Heart right ventricle (tissue), 16 donors: ENCODE results near the gene BFSP1. TPM values are rescaled to one million over a fixed set of nuclear protein-coding genes. Genes with fewer than 3 reads are reported as not detected.

Source experiments
- ATAC-seq, 8 donors: fragments of 200-7000 bp; cut with Tn5 transposase; one replicate each; pipeline ENCODE4 v1.9.1; 2020; ENCODE audit warnings: mild to moderate bottlenecking in 8 of 8, moderate library complexity in 8 of 8, moderate number of reproducible peaks in 1 of 8
- DNase-seq, 2 donors: peaks; one replicate each; pipeline ENCODE4 v3.0.0-alpha.2; 2020
- H3K27ac ChIP-seq, 10 donors: fragments of 200-600 bp; sonication (generic) in 2 of 10; one replicate each; pipeline versions ENCODE4 v1.5.0 to v1.8.0; 2020 to 2022; ENCODE audit warnings: mild to moderate bottlenecking in 3 of 10
- H3K27me3 ChIP-seq, 7 donors: fragments of 200-600 bp; one replicate each; pipeline ENCODE4 v1.8.0; 2021 to 2022; ENCODE audit warnings: mild to moderate bottlenecking in 2 of 7
- H3K36me3 ChIP-seq, 9 donors: fragments of 200-600 bp; sonication (generic) in 1 of 9; one replicate each; pipeline versions ENCODE4 v1.5.0 to v1.8.0; 2020 to 2022; ENCODE audit warnings: mild to moderate bottlenecking in 2 of 9
- H3K4me1 ChIP-seq, 9 donors: fragments of 200-600 bp; sonication (generic) in 1 of 9; one replicate each; pipeline versions ENCODE4 v1.5.0 to v1.8.0; 2020 to 2022; ENCODE audit warnings: mild to moderate bottlenecking in 4 of 9
- H3K4me3 ChIP-seq, 10 donors: fragments of 200-600 bp; sonication (generic) in 2 of 10; one replicate each; pipeline versions ENCODE4 v1.5.0 to v1.8.0; 2020 to 2022; ENCODE audit warnings: mild to moderate bottlenecking in 7 of 10, moderate library complexity in 2 of 10
- H3K9me3 ChIP-seq, 11 donors: fragments of 200-600 bp in 10 of 11; sonication (generic) in 2 of 11; one replicate each; pipeline versions ENCODE4 v1.5.0 to v1.8.0; 2013 to 2022; ENCODE audit warnings: mild to moderate bottlenecking in 2 of 11, control low read depth in 1 of 11, moderate library complexity in 1 of 11
- CTCF ChIP-seq, 9 donors: fragments of 200-600 bp; sonication (generic) in 2 of 9; IDR thresholded peaks; one replicate each; pipeline versions ENCODE4 v1.5.0 to v1.8.0; 2021 to 2022; ENCODE audit warnings: antibody characterized with exemption in 9 of 9, mild to moderate bottlenecking in 5 of 9, moderate library complexity in 1 of 9
- WGBS, 2 donors: extraction: QIAGEN DNeasy Blood & Tissue Kit; methylation state at CpG; one replicate each; pipeline ENCODE4 v1.1.7; 2013; ENCODE audit warnings: inconsistent platforms in 1 of 2; 5-methylcytosine and 5-hydroxymethylcytosine counted together
- intact Hi-C, 10 donors: fragments of 100-400 bp; cut with DNase I; formaldehyde crosslinking; loops; one replicate each; pipeline versions ENCODE4 v1.11.1 to v1.14.2; 2022
- polyA plus RNA-seq, 2 donors: library from polyadenylated mRNA; stranded (reverse); fragments of 200-250 nt; gene quantifications; one replicate each; pipeline ENCODE4 v1.2.3, GENCODE V29; 2013
- total RNA-seq, 10 donors: library from RNA; stranded (reverse); fragmentation: NEBNext Ultra II Directional in 3 of 10; extraction: Animal tissue kit (Norgen Biotek cat#: 25700) in 3 of 10; gene quantifications; one replicate each; pipeline versions ENCODE4 v1.2.1 to v1.2.4, GENCODE V29; 2021 to 2023
- donor health status: Arrhythmogenic right ventricular cardiomyopathy.
- donor health status: ischemic (EF 13 %, LVEDD 7.1; RV severe dilation, severe dysfunction).
- donor health status: healthy with polysubstance abuse.
- donor health status: DM: no; HTN: yes; CAD: no.
- donor health status: DM: no; HTN: no; CAD: no.
- donor health status: ischemic (EF 25% LVEDD 6.9; RV normal size, moderate dysfunction).
- donor health status: ischemic (EF 25% LVEDD 5.7; RV mildly dilated, moderate dysfunction).
- donor health status: healthy.
- donor health status: DM: yes; HTN: yes; CAD: no.
- donor health status: Ischemic cardiomyopathy.
- donor health status: ischemic (EF 35%, LVEDD 5.7; RV mildly dilated, moderate dysfunction).
- donor health status: nonischemic (EF 11% LVEDD 7.7; RV severe dilation, severe dysfunction).
- donor health status: DM: yes; HTN: yes; CAD: no.
- donor health status: PGD.
- donor health status: ischemic (EF 29% LVEDD 5.4; RV normal size, mild dysfunction).
- donor health status: nonischemic (EF 23%, LVEDD 6.1; RV moderate dilation, normal function).

Gene BFSP1
- total and polyA plus RNA-seq, 12 donors, result 0.19 to 1.9 (median 0.61) TPM

GRCh38 chr20:17500271-17500670 is 30.9 kb downstream of the BFSP1 start:
- DNase-seq, result no peak
- no peak for ATAC-seq
- WGBS, 2 donors, result 94 to 96% methylated on average over 10 of the region's 10 CpGs
- TF ChIP-seq CTCF (IDR thresholded peaks at IDR 0.05), result no peak
- peaks cover 0 to 12% (median 7%) of the 10 kb centered on the region in 9 donors for H3K4me1 ChIP-seq
- no peaks in the 10 kb centered on the region for H3K36me3 ChIP-seq
- intact Hi-C loops, result loop anchor here in 9 of 10 donors (5.0 to 10.0 kb wide), 7 partner anchors 115 to 785 kb away; partner anchors contain the start of gene ZNF133 (in 3 of the 9)
- H3K4me3 ChIP-seq, result no peak overlapping the region
- no peak overlapping the region for H3K27ac ChIP-seq
- H3K27me3 ChIP-seq, result no peaks in the 10 kb centered on the region
- H3K9me3 ChIP-seq, result no peaks in the 10 kb centered on the region

- no peaks in the 10 kb centered on the region for H3K36me3 ChIP-seq
- DNase-seq (no peak), ATAC-seq (no peak)
- H3K27me3 ChIP-seq, result no peaks in the 10 kb centered on the region
- no peak for TF ChIP-seq CTCF (IDR thresholded peaks at IDR 0.05)
- intact Hi-C loops, result loop anchor here in 1 of 10 donors (10.0 kb wide), 1 partner anchor 776 kb away; no protein-coding TSS in a partner anchor
- 85 to 88% methylated on average over 5 of the region's 5 CpGs for WGBS, 2 donors
- peaks cover 0 to 5% (median 0%) of the 10 kb centered on the region in 9 donors for H3K4me1 ChIP-seq
- no peak overlapping the region for H3K27ac ChIP-seq
- H3K9me3 ChIP-seq, result no peaks in the 10 kb centered on the region
- no peak overlapping the region for H3K4me3 ChIP-seq
Observed at GRCh38 chr20:17499041-17499440, 32.1 kb downstream of the BFSP1 start.

GRCh38 chr20:17498641-17499040 is 32.5 kb downstream of the BFSP1 start:
- no peaks in the 10 kb centered on the region for H3K9me3 ChIP-seq
- ATAC-seq (no peak), DNase-seq (no peak)
- H3K4me1 ChIP-seq, result peaks cover 0 to 5% (median 0%) of the 10 kb centered on the region in 9 donors
- TF ChIP-seq CTCF (IDR thresholded peaks at IDR 0.05), result no peak
- 94% methylated on average over 13 of the region's 13 CpGs for WGBS, 2 donors
- H3K4me3 ChIP-seq, result no peak overlapping the region
- intact Hi-C loops, result loop anchor here in 1 of 10 donors (10.0 kb wide), 1 partner anchor 776 kb away; no protein-coding TSS in a partner anchor
- no peak overlapping the region for H3K27ac ChIP-seq
- H3K27me3 ChIP-seq, result no peaks in the 10 kb centered on the region
- no peaks in the 10 kb centered on the region for H3K36me3 ChIP-seq

- peaks cover 0 to 5% (median 0%) of the 10 kb centered on the region in 9 donors for H3K4me1 ChIP-seq
- 39 to 40% methylated on average over 11 of the region's 11 CpGs for WGBS, 2 donors
Observed at GRCh38 chr20:17497821-17498580, 33.2 kb downstream of the BFSP1 start.

More at GRCh38 chr20:17497821-17498580, 33.2 kb downstream of the BFSP1 start:
- intact Hi-C loops, result loop anchor here in 1 of 10 donors (10.0 kb wide), 1 partner anchor 777 kb away; no protein-coding TSS in a partner anchor
- no peak overlapping the region for H3K4me3 ChIP-seq
- no peaks in the 10 kb centered on the region for H3K36me3 ChIP-seq
- no peak for DNase-seq
- no peaks in the 10 kb centered on the region for H3K9me3 ChIP-seq
- TF ChIP-seq CTCF (IDR thresholded peaks at IDR 0.05), result no peak
- H3K27me3 ChIP-seq, result no peaks in the 10 kb centered on the region
- H3K27ac ChIP-seq, result no peak overlapping the region
- ATAC-seq, result no peak
